ENCODE results near the gene PARN.
"Not testable (repeated sequence)": the region's sequence is repeated elsewhere in the genome, so short reads cannot be mapped to it uniquely, and the experiment has no call there.

Gene PARN

GRCh38 chr16:14400978-14401710 lies 228.9 kb downstream of the PARN start:
- not testable (repeated sequence) for DNase-seq (ENCODE audit: low spot score)

GRCh38 chr16:14400285-14400977 lies 229.6 kb downstream of the PARN start:
- DNase-seq (ENCODE audit: low spot score), result no peak

GRCh38 chr16:14399378-14400284 lies 230.4 kb downstream of the PARN start:
- DNase-seq (ENCODE audit: low spot score), result no peak

GRCh38 chr16:14398014-14398717 lies 231.9 kb downstream of the PARN start:
- DNase-seq (ENCODE audit: low spot score), result no peak

GRCh38 chr16:14395710-14396304 lies 234.3 kb downstream of the PARN start:
- DNase-seq (ENCODE audit: low spot score), result not testable (repeated sequence)

- no peak for DNase-seq (ENCODE audit: low spot score)
Observed at GRCh38 chr16:14394834-14395233, 235.2 kb downstream of the PARN start.

GRCh38 chr16:14392960-14393359 lies 237.1 kb downstream of the PARN start:
- DNase-seq (ENCODE audit: low spot score), result no peak

- no peak for DNase-seq (ENCODE audit: low spot score)
Observed at GRCh38 chr16:14389359-14389758, 240.7 kb downstream of the PARN start.

GRCh38 chr16:14388243-14388642 lies 241.8 kb downstream of the PARN start:
- DNase-seq (ENCODE audit: low spot score), result no peak

- DNase-seq (ENCODE audit: low spot score), result no peak
Observed at GRCh38 chr16:14386115-14386514, 243.9 kb downstream of the PARN start.

All from ecto neural progenitor cell (in vitro differentiated cells).